PC-3 (cell line): ENCODE data around the gene DNAH5.

Experiments
- CTCF ChIP-seq: fragments of 300-600 bp; sonication (generic); conservative IDR thresholded peaks from 2 replicates; pipeline ENCODE4 v1.5.1; 2017; ENCODE audit warnings: antibody characterized with exemption, low read depth, mild to moderate bottlenecking, low read length
- EZH2phosphoT487 ChIP-seq: fragments of 300-600 bp; sonication (generic); IDR thresholded peaks from 2 replicates; pipeline ENCODE4 v1.6.1; 2018; ENCODE audit warnings: mild to moderate bottlenecking, antibody characterized with exemption, low read length, borderline replicate concordance

- TF ChIP-seq CTCF (no peak), EZH2phosphoT487 (no peak)
These were observed 271.0 kb downstream of the DNAH5 start for GRCh38 chr5:13673511-13673910.
